Limb (tissue), 2 donors: Measurements from ENCODE around the gene HDAC10.

Experiments used
- DNase-seq, 2 donors: peaks; one replicate each; pipeline ENCODE4 v3.0.0-alpha.2; 2016; ENCODE audit errors: extremely low spot score in 2 of 2

The HDAC10 gene

GRCh38 chr22:50257041-50257440 is 6.0 kb upstream of the HDAC10 start:
- DNase-seq, result no peak

- no peak for DNase-seq
Measured at GRCh38 chr22:50256258-50256862, 5.3 kb upstream of the HDAC10 start.

- DNase-seq, result no peak
Measured at GRCh38 chr22:50255607-50256006, 4.5 kb upstream of the HDAC10 start.

GRCh38 chr22:50255099-50255498 is 4.0 kb upstream of the HDAC10 start:
- no peak for DNase-seq

GRCh38 chr22:50253941-50254340 is 2.9 kb upstream of the HDAC10 start:
- no peak for DNase-seq

- no peak for DNase-seq
Measured at GRCh38 chr22:50253046-50253915, 2.2 kb upstream of the HDAC10 start.

GRCh38 chr22:50252082-50253045 is 1.3 kb upstream of the HDAC10 start:
- peak in 1 of 2 donors; percentile 77 for DNase-seq

- DNase-seq, result no peak
Measured at GRCh38 chr22:50251477-50252081, 514 bp upstream of the HDAC10 start.

- no peak for DNase-seq
Measured at GRCh38 chr22:50250249-50250554, 863 bp downstream of the HDAC10 start.

GRCh38 chr22:50249341-50250248 is 1.5 kb downstream of the HDAC10 start:
- DNase-seq, result no peak

GRCh38 chr22:50248196-50249081 is 2.6 kb downstream of the HDAC10 start:
- DNase-seq, result no peak

- no peak for DNase-seq
Measured at GRCh38 chr22:50247748-50248147, 3.3 kb downstream of the HDAC10 start.

GRCh38 chr22:50246242-50247175 is 4.6 kb downstream of the HDAC10 start:
- no peak for DNase-seq

GRCh38 chr22:50245214-50246072 is 5.6 kb downstream of the HDAC10 start:
- DNase-seq, result no peak

GRCh38 chr22:50244420-50245213 is 6.4 kb downstream of the HDAC10 start, which contains the start of gene TUBGCP6:
TUBGCP6 (minus strand) TSS chr22:50245023; CDS start chr22:50244459, 564 bp downstream.
- peak; percentile 94 to 96 for DNase-seq

GRCh38 chr22:50243685-50244419 is 7.2 kb downstream of the HDAC10 start:
- DNase-seq, result no peak
